Measurements from ENCODE around the gene COMMD1.
"Not testable (repeated sequence)": the region's sequence is repeated elsewhere in the genome, so short reads cannot be mapped to it uniquely, and the experiment has no call there.

COMMD1 gene

DNA sequence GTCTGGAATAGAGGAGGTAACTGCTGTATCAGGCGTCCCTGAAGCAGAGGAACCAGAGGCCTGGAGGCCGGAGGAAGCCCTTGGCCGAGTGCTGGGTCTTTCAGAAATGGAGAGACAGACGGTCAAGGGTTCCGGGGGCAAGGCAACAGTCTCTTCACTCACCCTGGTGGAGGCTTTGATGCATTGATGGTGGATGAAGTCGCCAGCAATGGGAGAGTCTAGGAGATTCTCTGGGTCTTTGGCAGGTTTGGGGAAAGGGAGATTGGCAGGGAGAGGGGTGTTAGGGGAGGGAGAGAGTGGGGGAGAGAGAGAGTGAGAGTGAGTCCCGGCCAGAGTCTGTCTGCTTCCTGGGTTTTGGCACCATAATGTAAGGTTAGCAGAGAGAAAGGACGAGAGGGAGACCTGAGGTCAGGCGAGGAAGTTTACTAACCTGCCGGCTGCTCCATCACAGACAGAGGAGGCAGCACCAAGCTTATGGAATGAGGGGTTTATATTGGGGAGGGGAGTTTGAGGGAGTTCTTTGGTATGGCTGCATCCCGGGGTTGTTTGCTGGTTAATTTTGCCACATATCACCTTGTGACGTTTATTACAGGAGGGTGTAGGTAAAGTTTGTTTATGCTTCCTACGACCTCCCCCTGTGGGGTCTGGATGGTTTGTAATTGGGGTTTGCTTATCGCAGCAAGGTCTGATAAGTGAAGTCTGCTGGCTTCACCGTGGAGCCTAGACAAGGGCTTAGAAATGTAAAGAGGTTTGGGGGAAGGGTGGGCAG lies 19.6 kb downstream of the COMMD1 start:
- DNase-seq, result no peak

DNA sequence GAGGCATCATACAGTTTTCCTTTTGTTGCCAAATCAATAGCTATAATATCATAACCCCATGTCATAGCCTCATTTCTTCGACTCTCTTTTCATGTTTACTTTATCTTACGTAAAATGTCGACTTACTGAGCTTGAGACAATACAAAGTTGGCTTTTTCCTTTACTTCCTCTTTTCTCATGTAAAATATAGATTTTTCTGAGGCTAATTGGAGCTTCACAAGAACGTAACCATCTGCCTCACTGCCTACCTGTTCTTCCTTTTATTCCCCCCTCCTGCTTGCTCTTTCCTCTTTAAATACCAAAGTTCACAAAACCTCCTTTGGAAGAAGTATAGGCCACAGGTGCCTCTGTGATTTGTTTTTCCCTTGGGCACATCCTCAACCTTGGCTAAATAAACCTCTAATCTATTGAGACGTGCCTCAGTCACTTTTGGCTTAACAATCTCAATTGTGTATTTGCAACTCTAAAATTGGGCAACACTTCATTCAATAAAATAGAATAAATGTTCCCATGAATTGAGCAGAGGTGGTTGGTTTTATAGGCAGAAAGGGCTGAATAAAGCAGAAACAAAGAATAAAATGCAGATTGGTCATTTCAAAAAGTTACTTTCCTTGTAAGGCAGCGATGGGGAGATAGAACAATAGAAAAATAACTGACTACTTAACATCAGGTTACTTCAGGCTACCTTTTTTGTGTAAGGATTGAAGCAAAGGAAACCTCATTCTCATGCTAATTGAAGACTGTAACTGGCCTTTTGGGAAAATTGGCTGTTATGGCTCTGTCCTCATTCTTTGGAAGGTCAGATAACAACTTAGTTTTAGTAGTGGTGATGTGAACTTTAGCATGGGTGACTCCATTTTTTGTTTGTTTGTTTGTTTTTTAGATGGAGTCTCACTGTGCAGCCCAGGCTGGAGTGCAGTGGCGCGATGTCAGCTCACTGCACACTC lies 21.3 kb downstream of the COMMD1 start:
- DNase-seq, result no peak

DNA sequence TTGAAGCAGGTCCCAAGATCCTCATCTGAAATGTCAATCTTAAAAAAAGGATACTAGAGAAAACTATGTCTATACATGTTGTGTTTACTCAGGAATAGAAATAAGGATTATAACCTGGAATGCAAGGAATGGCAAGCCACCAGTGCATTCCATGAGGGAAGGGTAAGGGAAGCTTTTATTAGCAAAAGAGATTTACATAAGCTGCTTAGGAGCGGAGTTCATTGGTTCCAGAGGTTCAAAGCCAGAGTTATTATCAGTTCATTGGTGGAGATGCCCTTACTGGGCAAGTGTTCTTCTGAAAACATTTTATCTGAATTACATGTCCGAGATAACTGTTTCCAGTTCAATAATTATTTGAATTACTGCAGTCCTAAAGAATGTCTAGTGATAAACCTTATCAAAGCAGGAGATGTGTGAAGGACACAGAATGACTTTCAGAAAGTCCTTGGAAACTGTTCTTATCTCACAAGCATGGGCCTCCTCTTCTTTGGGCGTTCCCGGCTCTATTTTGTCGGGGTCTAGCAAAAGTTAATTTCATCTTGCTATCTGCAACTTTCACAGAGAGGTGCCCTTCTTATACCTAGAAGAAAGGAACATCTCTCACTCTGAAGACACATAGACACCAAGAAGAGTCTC lies 23.5 kb downstream of the COMMD1 start:
- no peak for DNase-seq

DNA sequence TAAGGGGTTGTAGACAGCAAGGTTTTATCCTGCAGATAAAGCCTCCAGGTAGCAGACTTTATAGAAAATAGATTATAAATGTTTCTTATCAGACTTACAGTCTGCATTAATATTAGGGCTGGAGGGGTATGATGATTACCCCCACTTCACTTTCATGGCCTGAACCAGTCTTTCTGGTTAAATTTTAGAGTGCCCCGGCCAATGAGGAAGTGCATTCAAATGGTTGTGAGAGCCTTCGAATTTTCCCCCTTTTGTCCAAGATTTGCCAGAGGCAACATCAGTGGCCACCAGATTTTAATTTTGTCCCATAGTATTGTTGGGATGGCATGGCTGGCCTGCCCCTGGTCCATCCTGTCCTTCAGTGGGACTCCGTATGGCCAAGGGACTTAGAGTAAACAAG lies 31.6 kb downstream of the COMMD1 start:
- DNase-seq, result no peak

DNA sequence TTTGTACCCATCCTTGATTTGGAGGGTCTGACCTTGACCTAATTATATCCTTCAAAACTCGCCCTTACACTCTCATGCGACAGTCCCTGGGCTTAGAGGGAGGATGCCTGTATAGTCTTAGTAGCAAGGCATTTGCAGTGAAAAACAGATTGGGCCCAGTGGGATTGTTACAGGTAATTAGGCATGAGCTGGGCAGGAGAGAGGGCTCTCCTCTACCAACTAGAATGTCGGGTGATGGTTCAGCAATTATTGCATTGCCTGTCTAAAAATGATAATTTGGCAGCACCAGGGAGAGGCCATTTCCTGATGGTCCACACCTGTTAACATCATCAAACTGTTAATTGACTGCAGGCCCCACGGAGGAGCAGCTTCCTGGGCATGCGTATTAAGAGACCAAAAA lies 32.4 kb downstream of the COMMD1 start:
- DNase-seq, result no peak

DNA sequence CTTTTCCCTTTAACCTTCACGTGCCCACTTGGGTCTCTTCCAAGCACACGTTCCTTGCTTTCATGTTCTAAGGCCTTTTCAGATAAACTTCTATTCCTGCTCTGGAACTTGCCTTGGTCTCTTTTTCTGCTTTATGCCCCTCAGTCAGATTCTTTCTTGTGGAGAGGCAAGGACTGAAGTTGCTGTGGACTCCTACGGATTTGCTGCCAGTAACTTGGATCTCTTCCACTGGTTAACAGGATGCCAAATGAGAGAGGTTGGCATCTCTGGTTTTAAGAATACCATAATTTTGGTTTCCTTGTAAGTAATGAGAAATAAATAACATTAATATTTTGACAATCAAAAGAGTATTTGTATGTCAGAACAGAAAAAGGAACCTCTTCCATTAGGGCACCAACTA lies 33.0 kb downstream of the COMMD1 start:
- no peak for DNase-seq

DNA sequence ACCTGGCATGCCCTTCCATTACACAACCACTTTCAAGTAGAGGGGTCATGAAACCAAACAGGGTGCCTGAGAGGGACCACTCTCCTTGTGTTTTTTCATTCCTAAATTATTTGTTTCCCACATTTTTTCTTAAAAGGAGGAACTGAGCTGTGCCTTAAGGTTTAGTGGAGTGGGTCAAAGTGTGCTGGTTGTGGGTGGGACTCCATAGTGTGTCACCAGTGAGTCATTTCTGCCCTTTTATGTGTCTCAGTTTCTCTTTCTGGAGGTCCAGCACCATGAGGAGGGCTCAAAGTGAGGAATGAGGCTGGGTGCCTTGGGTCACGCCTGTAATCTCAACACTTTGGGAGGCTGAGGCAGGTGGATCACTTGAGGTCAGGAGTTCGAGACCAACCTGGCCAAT lies 37.8 kb downstream of the COMMD1 start:
- no peak for DNase-seq

DNA sequence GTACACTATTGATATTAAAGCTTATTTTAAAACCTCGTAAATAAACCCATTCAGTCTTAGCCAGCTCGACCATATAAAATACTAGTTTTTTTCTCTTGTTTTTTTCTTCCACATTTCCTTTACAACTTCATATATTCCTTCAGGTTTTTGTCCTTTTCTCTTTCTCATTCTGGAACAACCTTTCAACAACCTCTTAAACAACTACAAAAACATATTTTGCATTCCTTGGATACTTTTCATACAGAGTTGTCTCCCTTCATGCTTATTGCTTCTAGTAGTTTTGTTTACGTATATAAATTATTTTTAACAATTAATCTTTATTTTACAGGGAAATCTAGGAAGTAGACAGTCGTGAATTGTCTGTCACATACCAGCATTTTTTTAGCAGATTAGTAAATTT lies 41.2 kb downstream of the COMMD1 start:
- no peak for DNase-seq

DNA sequence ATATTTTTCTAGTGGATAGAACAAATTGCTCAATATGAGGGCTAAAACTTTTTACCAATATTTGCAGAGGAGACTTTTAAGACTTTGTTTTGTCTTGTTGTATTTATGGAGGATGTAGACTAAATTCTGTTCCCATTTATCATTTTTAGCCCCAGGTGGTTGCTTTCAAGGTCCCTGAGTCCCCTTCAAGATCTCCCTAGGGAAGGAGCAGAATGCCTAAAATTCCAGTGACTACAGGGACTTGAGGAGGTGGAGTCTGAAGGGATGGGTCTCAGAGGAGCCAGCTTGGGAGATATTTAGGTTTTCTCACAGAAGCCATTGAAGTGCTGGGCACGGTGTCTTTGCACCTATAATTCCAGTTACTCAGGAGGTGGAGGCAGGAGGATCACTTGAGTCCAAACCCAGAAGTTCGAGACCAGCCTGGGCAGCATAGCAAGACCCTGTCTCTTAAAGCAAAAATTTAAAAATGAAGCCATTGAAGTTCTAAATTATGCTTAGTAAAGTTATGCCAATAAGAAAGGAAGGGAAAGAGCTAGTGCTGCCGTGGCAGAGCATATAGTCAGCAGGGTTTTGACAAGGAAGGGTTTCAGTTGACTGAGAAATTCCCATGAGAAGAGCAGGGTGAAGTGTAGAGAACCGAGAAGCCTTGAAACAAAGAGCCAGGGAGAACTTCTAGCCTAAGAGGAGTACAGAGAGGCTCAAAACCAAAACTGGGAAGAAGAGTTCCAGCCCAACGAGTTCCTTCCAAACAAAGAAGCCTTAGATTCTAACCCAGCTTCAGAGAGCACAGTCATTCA lies 43.4 kb downstream of the COMMD1 start:
- DNase-seq, result no peak

DNA sequence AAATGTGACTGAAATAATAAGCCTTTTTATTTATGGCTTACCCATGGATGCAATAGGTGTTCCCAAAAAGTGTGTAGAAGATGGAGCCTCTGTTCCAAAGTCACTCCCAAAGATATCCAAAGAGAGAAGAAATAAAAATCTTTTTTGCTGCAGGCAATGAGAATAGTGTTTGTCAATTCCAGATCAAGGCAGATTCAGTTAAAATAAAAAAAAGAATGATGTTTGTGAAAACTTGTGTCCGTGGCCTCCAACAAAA lies 43.9 kb downstream of the COMMD1 start:
- no peak for DNase-seq

DNA sequence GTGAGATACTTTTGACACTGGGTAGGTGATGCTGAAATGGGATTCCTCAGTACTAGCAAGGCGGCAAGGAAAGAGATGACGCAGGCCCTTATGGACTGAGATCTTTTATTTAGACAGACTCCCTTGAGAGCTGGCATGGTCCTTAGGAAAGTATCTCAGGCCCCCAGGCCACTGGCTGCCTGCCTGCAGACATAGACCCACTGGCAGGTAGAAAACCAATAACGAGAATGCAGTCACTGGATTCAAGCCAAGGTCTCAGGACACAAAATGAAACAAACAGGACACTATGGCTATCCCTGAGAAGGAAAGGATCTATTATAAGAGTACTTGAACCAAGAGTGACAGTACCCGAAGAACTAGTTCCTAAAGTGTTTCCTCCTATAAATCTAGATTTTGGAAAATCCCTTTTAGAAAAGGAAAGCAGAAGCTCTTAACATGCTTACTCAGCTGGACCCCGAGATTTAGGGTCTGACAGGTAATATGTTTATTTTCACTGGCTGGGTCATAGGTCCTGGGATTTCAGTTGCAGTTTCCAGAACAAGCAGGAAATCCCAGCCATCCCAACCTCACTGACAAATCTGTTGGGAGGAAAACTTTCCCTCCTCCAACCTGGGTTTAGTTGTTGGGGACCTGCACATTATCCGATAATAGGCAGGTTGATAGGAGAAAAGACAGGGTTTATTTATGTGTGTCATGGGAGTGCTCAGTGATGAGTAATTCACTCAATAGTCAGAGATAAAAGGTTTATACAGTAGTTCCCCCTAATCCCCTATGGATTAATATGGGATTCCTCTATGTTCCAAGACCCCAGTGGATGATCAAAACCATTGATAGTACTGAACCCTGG lies 44.5 kb downstream of the COMMD1 start:
- DNase-seq, result no peak

DNA sequence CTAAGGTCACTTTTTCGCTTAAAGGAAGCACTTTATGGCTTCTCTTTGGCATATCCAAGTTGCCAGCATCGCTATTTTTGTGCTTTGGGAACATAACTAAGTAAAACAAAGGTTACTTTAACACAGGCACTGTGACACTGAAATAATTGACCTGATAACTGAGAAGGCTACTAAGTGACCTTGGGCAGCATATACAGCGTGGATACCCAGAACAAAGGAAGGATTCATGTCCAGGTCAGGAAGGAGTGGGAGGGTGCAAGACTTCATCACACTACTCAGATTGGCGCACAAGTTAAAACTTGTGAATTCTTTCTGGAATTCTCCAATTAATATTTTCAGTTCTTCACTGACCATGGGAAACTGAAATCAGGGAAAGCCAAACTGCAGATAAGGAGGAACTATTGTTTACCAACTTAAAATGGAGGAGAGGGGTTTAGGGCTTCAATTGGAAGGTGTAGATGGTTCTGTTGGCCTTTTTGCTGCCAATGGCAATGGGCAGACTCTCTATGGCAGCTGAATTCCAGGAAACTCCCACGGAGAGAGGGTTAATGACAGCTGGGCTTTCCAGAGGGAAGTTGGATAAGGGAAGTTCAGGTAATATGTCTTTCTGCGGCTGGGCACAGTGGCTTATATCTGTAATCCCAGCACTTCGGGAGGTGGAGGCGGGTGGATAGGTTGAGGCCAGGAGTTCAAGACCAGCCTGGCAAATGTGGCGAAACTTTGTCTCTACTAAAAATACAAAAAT lies 45.3 kb downstream of the COMMD1 start:
- no peak for DNase-seq

DNA sequence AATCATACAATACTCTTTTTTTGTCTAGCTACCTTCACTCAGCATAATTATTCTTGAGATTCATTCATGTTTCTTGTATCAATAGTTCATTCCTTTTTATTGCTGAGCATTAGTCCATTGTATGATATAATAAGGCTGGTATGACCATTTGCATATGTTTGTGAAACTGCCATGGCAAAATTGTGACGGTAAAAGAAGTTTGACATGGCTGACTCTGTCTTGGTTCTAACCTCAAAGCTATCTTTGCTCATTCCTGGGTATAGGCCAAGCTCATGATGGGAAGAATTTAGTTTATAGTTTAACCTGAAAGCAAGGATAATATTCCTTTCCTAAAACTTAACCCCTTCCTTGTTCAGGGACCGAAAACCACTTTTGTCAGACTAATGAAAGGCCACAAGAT lies 46.4 kb downstream of the COMMD1 start:
- DNase-seq, result no peak

DNA sequence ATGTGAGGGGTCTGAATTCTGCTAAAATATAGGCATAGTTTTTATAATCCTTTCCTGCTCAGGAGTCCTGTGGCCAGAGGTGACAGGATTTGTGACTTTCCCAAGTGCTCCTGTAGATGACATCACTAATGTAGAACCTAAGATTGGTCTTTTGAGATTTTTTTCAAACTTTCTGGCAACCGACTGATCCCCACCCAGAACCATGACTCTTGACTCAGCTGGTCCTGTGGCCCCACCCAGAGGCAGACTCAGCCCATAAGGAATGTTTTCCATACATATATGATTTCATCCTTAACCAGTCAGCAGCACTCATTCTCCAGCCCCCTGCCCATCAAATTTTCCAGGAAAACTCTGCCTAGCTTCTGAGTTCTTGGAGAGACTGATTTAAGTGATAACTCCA lies 46.8 kb downstream of the COMMD1 start:
- DNase-seq, result no peak

DNA sequence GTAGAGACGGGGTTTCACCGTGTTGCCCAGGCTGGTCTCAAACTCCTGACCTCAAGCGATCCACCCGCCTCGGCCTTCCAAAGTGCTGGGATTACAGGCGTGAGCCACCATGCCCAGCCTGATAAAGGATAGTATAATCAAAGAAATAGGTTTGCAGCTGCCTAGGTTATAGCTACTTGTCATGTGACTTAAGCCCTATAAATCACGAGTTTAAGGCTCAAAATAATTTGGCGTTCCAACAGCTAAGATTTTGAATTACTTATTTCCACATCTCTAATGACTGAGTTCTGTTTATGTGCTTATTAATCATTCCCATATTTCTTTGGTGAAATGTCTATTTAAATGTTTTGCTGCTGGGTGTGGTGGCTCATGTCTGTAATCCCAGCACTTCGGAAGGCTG lies 49.4 kb downstream of the COMMD1 start:
- not testable (repeated sequence) for DNase-seq

DNA sequence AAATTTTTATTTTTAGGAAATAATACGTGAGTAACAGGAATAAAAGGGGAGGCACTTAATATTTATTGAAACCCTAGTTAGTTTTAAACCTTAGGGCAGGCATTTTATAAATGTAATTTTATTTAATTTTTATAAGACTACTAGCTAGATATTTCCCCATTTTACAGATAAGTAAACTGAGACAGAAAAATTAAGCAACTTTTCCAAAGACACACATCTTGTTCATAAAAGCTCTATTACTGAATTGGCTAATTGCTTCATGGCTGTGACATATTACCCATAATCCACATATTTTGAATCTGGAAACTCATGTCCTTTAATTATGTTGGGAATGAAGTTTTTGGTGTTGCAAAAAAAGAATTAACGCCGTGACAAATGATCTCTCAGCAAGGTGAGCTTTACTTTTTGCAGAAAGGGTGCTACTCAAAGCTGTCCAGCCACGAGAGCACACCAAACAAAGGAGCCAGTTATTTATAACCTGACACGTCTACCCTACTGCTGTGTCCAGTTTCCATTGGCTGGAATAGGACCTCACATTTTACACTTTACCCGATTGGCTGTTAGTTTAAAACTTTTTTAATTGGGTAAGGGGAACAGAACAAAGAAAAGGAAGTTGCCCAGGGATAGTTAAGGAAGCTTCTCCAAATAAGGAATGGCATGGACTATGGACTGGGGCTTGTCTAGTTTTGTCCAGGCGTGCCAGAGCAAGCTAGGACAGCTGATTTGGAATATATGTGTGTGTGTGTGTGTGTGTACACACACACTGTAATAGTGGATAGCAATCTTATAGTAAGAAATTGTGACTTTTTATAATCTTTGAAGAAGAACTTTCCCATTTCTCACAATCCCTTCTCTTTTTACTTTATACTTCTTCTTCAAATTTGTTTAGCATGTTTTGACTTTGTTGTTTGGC lies 54.2 kb downstream of the COMMD1 start:
- DNase-seq, result no peak

DNA sequence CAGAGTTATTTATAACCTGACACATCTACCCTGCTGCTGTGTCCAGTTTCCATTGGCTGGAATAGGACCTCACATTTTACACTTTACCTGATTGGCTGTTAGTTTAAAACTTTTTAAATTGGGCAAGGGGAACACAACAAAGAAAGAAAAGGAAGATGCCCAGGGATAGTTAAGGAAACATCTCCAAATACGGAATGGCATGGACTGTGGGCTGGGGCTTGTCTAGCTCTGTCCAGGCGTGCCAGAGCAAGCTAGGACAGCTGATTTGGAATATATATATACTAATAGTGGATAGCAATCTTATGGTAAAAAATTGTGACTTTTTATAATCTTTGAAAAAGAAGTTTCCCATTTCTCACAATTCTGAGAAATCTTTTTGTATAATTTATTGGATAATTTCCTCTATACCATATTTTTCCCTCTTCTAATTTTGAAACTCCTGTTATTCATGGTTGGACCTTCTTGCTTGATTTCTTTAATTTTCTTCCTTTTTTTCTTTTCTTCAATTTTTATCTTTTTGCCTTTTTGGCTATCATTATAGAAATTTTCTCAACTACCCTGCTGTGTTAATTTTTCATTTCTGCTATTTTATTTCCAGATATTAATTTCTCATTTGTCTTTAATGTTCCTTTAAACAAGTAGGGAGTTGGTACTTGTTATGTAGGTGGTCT lies 55.9 kb downstream of the COMMD1 start:
- DNase-seq, result no peak

DNA sequence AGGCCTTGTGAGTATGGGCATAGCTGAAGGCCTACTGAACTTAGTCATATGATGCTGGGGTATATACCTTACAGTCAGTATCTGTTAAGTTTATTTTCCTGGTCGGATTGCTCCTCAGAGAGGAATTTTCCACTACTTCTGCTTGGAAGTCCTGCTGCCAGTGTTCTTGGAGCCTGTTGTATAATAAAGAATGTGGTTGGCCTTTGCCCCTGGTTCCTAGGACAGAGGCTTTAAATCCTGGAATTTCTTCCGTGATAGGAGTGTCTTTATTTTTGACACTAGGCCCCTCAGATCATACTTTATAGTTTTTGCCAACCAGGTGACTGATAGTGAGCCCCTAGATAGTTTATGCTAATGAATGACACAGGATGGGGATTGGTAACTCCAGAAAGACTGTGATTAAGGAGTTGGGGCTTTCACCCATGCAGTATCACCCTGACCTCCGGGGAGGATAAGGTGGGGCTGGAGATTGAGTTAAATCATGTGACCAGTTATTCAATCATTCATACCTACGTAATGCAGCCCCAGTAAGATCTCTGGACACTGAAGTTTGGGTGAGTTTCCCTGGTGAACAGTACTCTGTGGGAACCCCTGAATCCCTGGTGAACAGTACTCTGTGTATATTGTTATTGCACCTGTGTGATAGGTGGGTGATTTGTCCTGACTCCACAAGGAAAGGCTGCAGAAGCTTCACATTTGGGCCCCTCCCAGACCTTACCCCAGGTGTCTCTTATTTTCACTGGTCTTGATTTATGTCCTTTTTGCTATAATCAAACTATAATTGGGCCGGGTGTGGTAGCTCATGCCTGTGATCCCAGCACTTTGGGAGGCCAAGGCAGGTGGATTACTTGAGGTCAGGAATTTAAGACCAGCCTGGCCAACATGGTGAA lies 56.9 kb downstream of the COMMD1 start:
- no peak for DNase-seq

Data from T-helper 1 cell (primary cell).